ENCODE measurements around the gene RING1.

The RING1 gene

DNA sequence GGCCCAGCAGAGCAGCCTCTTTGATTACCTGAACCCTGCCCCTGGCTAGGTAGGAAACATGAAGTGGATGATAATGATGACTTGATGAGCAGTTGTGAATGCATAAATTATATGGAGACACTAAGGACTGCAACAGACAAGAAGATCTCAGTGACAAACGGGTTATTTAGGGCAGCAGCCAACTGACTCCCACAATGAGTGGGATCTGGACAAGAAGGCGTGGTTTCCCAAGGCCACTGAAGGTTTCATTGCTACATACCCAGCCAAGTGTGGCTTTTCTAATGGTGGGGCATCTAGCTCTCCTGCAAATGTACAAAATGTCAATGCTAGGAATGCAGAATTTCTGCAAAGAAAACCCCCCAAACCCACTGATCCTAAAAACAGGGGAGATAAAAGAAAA, 29.4 kb downstream of the RING1 start:
- H3K36me3 ChIP-seq (ENCODE audit: insufficient read depth, low read length): no peaks in the 10 kb centered on the region
- no peaks in the 10 kb centered on the region for H3K27me3 ChIP-seq (ENCODE audit: insufficient read depth, low read length)
- no peak for TF ChIP-seq EZH2 (IDR thresholded peaks at IDR 0.05; ENCODE audit: borderline replicate concordance, low read length)
- TF ChIP-seq, protein P1, sequence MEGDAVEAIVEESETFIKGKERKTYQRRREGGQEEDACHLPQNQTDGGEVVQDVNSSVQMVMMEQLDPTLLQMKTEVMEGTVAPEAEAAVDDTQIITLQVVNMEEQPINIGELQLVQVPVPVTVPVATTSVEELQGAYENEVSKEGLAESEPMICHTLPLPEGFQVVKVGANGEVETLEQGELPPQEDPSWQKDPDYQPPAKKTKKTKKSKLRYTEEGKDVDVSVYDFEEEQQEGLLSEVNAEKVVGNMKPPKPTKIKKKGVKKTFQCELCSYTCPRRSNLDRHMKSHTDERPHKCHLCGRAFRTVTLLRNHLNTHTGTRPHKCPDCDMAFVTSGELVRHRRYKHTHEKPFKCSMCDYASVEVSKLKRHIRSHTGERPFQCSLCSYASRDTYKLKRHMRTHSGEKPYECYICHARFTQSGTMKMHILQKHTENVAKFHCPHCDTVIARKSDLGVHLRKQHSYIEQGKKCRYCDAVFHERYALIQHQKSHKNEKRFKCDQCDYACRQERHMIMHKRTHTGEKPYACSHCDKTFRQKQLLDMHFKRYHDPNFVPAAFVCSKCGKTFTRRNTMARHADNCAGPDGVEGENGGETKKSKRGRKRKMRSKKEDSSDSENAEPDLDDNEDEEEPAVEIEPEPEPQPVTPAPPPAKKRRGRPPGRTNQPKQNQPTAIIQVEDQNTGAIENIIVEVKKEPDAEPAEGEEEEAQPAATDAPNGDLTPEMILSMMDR (IDR thresholded peaks at IDR 0.05; ENCODE audit: low read length): no peak
- no peak overlapping the region for H2AFZ ChIP-seq (ENCODE audit: low read length)
- no peaks in the 10 kb centered on the region for H3K9me2 ChIP-seq (ENCODE audit: low read depth, low read length)
- H3K27ac ChIP-seq (ENCODE audit: low read depth, low read length, poor library complexity, severe bottlenecking): no peak overlapping the region
- no peak overlapping the region for H3K4me2 ChIP-seq (ENCODE audit: low read length)
- H3K4me3 ChIP-seq (ENCODE audit: low read depth, low read length, poor library complexity, severe bottlenecking): no peak overlapping the region
- H3F3A ChIP-seq (ENCODE audit: insufficient read depth, low read length): no peaks in the 10 kb centered on the region
- H3K9ac ChIP-seq (ENCODE audit: low read length): no peak overlapping the region
- no peaks in the 10 kb centered on the region for H3K4me1 ChIP-seq (ENCODE audit: insufficient read depth, low read length, severe bottlenecking)
- H4K20me1 ChIP-seq (ENCODE audit: insufficient read depth, low read length): no peaks in the 10 kb centered on the region
- H3K79me2 ChIP-seq (ENCODE audit: insufficient read depth, low read length): no peaks in the 10 kb centered on the region
- no peaks in the 10 kb centered on the region for H3K9me3 ChIP-seq (ENCODE audit: low read length)

DNA sequence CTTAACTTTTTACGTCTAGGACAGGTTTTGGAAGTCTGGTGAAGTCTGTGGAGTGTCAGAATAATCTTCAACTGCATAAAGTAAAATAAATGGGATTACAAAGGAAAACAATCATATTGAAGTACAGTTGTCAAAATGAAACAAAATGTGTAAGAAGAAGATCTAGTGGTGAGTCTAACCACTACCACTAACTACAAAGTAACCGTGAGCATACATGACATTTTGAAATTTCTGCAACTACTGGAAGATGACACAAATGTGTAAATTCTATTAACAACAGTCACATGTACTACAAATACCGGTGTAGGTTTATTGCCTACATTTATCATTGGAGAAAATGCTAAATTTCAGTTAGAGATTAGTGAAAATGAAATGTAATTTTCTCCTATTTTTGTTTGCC, 33.7 kb downstream of the RING1 start:
- H4K20me1 ChIP-seq (ENCODE audit: insufficient read depth, low read length): no peaks in the 10 kb centered on the region
- no peak overlapping the region for H3K27ac ChIP-seq (ENCODE audit: low read depth, low read length, poor library complexity, severe bottlenecking)
- H3K79me2 ChIP-seq (ENCODE audit: insufficient read depth, low read length): no peaks in the 10 kb centered on the region
- no peaks in the 10 kb centered on the region for H3K9me3 ChIP-seq (ENCODE audit: low read length)
- H3K27me3 ChIP-seq (ENCODE audit: insufficient read depth, low read length): no peaks in the 10 kb centered on the region
- H3K4me3 ChIP-seq (ENCODE audit: low read depth, low read length, poor library complexity, severe bottlenecking): no peak overlapping the region
- no peaks in the 10 kb centered on the region for H3F3A ChIP-seq (ENCODE audit: insufficient read depth, low read length)
- no peaks in the 10 kb centered on the region for H3K36me3 ChIP-seq (ENCODE audit: insufficient read depth, low read length)
- H3K4me2 ChIP-seq (ENCODE audit: low read length): no peak overlapping the region
- no peak overlapping the region for H2AFZ ChIP-seq (ENCODE audit: low read length)
- no peak overlapping the region for H3K9ac ChIP-seq (ENCODE audit: low read length)
- no peaks in the 10 kb centered on the region for H3K4me1 ChIP-seq (ENCODE audit: insufficient read depth, low read length, severe bottlenecking)
- TF ChIP-seq EZH2 (IDR thresholded peaks at IDR 0.05; ENCODE audit: borderline replicate concordance, low read length): no peak
- TF ChIP-seq, protein P1 (IDR thresholded peaks at IDR 0.05; ENCODE audit: low read length): no peak
- H3K9me2 ChIP-seq (ENCODE audit: low read depth, low read length): no peaks in the 10 kb centered on the region

GRCh38 chr6:33243476-33243875, 35.2 kb downstream of the RING1 start:
- Histone ChIP-seq H2AFZ (ENCODE audit: low read length) (no peak overlapping the region), H3K4me1 (ENCODE audit: insufficient read depth, low read length, severe bottlenecking) (peaks cover 7% of the 10 kb centered on the region), H3F3A (ENCODE audit: insufficient read depth, low read length) (no peaks in the 10 kb centered on the region), H3K79me2 (ENCODE audit: insufficient read depth, low read length) (no peaks in the 10 kb centered on the region), H3K27me3 (ENCODE audit: insufficient read depth, low read length) (no peaks in the 10 kb centered on the region), H3K9me2 (ENCODE audit: low read depth, low read length) (no peaks in the 10 kb centered on the region), H3K9ac (ENCODE audit: low read length) (no peak overlapping the region), H3K27ac (ENCODE audit: low read depth, low read length, poor library complexity, severe bottlenecking) (no peak overlapping the region), H4K20me1 (ENCODE audit: insufficient read depth, low read length) (no peaks in the 10 kb centered on the region), H3K4me3 (ENCODE audit: low read depth, low read length, poor library complexity, severe bottlenecking) (no peak overlapping the region), H3K9me3 (ENCODE audit: low read length) (no peaks in the 10 kb centered on the region), H3K36me3 (ENCODE audit: insufficient read depth, low read length) (no peaks in the 10 kb centered on the region), H3K4me2 (ENCODE audit: low read length) (no peak overlapping the region)
- TF ChIP-seq, protein P1 (IDR thresholded peaks at IDR 0.05; ENCODE audit: low read length): no peak
- TF ChIP-seq EZH2 (IDR thresholded peaks at IDR 0.05; ENCODE audit: borderline replicate concordance, low read length): no peak
